Duodenal mucosa (tissue), 2 donors: Measurements from ENCODE around the gene GRB10.
"Not testable (repeated sequence)": the region's sequence is repeated elsewhere in the genome, so short reads cannot be mapped to it uniquely, and the experiment has no call there.

Experiments
- H3K27ac ChIP-seq: one replicate; pipeline ENCODE4 v1.7.0; 2013; ENCODE audit warnings: low read depth, low read length
- H3K27me3 ChIP-seq, 2 donors: one replicate each; pipeline ENCODE4 v1.7.0; 2013; ENCODE audit warnings: low read length in 2 of 2, control low read depth in 1 of 2; ENCODE audit not compliant: insufficient read depth in 2 of 2, control insufficient read depth in 1 of 2
- H3K36me3 ChIP-seq, 2 donors: one replicate each; pipeline ENCODE4 v1.7.0; 2013; ENCODE audit warnings: low read length in 2 of 2, control low read depth in 1 of 2; ENCODE audit not compliant: insufficient read depth in 2 of 2, control insufficient read depth in 1 of 2
- H3K4me1 ChIP-seq, 2 donors: one replicate each; pipeline ENCODE4 v1.7.0; 2013; ENCODE audit warnings: low read length in 2 of 2, control low read depth in 1 of 2; ENCODE audit not compliant: insufficient read depth in 2 of 2, control insufficient read depth in 1 of 2
- H3K4me3 ChIP-seq, 2 donors: one replicate each; pipeline ENCODE4 v1.7.0; 2013; ENCODE audit warnings: low read length in 2 of 2, low read depth in 1 of 2
- H3K9ac ChIP-seq, 2 donors: one replicate each; pipeline ENCODE4 v1.7.0; 2013; ENCODE audit warnings: low read length in 2 of 2, low read depth in 1 of 2
- H3K9me3 ChIP-seq, 2 donors: one replicate each; pipeline ENCODE4 v1.7.0; 2013; ENCODE audit warnings: low read length in 2 of 2, control low read depth in 1 of 2; ENCODE audit not compliant: control insufficient read depth in 1 of 2

Gene GRB10

DNA sequence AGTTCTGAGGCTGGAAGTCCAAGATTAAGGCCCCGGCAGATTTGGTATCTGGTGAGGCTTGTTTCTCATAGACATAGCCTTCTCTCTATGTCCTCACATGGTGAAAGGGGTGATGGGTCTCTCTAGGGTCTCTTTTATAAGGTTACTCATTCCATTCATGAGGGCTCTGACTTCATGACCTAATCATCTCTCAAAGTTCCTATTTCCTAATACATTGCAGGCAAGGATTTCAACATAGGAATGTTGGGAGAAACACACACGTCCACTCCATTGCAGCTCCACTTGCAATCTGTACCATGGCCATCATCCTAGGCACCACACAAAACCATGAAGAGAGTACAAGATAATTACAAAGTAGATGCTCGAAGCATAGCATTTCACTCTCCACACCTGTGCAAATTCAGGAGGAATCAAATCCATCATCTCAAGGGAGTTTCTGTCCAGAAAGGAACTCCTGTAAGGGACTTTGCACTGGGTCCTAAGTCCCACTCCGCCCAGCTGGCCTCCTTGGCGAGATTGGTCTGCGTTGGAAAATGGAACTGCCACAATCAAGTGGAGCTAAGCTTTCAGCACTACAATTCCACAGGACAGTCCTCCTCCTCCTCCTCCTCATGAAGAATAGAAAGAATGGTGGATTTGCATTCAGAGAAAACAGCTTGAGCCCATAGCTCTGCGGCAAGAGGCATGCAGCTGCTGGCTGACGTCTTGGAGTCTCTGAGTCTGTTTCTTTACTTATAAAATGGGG, 226.3 kb downstream of the GRB10 start:
- H3K27ac ChIP-seq = no peak overlapping the region
- peaks cover 54 to 67% of the 10 kb centered on the region in 2 donors for H3K4me1 ChIP-seq
- H3K27me3 ChIP-seq = no peaks in the 10 kb centered on the region
- no peaks in the 10 kb centered on the region for H3K36me3 ChIP-seq
- H3K9ac ChIP-seq = no peak overlapping the region
- no peaks in the 10 kb centered on the region for H3K9me3 ChIP-seq
- H3K4me3 ChIP-seq = peak overlapping the region; percentile 30 to 52

GRCh38 chr7:50555594-50556140, 227.0 kb downstream of the GRB10 start:
- no peak overlapping the region for H3K9ac ChIP-seq
- peaks cover 49 to 60% of the 10 kb centered on the region in 2 donors for H3K4me1 ChIP-seq
- no peaks in the 10 kb centered on the region for H3K36me3 ChIP-seq
- H3K4me3 ChIP-seq = no peak overlapping the region
- no peaks in the 10 kb centered on the region for H3K9me3 ChIP-seq
- no peak overlapping the region for H3K27ac ChIP-seq
- H3K27me3 ChIP-seq = no peaks in the 10 kb centered on the region

DNA sequence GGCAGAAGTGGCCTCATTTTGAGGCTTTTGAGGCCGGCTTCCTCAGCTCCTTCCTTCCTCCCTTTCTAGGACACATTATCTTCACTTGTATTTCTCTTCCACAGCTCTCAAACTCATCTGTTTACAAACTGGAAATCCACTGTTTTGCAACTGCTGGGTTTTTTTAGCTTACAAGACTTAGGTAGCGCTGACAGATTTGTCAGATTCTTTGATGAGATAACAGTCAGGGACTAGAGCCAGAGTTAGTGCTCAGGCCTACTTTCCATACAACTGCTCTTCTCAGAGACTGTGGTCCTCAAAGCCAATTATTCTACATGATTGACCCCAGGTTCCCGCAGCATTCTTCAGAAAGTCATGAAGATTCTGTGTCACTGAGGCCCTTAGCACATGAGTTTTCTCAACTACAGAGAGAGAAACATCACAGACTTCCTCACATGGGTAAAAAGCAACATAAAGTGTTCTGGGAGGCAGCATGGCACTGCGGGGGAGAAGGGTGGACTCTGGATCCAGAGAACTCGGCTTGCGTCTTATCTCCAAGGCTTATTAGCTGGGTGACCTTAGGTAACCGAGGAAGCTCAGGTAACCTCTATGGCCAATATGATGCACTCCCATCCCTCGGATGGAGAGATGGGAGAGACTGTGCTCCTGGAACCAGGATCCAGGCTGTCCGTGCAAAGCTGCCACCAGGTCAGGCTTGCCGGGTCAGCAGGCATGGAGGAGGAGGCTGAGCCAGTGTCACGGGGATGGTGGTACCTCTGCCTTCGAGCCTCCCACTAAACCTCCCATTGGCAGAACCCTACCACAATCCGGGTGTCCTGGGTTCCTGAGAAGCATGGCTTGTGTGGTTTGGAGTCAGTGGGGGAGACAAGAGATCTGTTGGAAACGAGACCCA, 228.0 kb downstream of the GRB10 start:
- Histone ChIP-seq H3K4me1 (peaks cover 49 to 50% of the 10 kb centered on the region in 2 donors), H3K36me3 (no peaks in the 10 kb centered on the region), H3K4me3 (no peak overlapping the region), H3K27ac (no peak overlapping the region), H3K27me3 (no peaks in the 10 kb centered on the region), H3K9me3 (no peaks in the 10 kb centered on the region), H3K9ac (no peak overlapping the region)

DNA sequence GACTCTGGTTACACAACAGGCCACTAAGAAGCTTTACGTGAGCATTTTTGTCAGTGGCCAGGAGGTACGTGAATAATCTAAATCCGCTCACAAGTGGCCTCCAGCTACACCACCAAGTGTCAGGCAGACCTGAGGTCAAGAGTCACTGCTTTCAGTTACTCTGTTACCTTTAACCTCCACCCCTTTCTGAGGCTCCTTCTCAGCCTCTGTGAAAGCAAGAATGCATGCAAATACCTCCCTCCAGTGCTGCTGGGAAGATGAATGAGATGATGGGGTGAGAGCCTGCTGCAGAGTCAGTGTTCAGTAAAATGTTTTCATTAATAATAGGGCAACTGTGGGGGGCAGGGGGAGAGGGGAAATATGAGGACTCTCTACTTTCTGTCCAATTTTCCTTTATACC, 228.7 kb downstream of the GRB10 start:
- Histone ChIP-seq H3K36me3 (no peaks in the 10 kb centered on the region), H3K4me3 (no peak overlapping the region), H3K9me3 (no peaks in the 10 kb centered on the region), H3K27ac (no peak overlapping the region), H3K9ac (no peak overlapping the region), H3K27me3 (no peaks in the 10 kb centered on the region), H3K4me1 (peaks cover 43 to 46% of the 10 kb centered on the region in 2 donors)

DNA sequence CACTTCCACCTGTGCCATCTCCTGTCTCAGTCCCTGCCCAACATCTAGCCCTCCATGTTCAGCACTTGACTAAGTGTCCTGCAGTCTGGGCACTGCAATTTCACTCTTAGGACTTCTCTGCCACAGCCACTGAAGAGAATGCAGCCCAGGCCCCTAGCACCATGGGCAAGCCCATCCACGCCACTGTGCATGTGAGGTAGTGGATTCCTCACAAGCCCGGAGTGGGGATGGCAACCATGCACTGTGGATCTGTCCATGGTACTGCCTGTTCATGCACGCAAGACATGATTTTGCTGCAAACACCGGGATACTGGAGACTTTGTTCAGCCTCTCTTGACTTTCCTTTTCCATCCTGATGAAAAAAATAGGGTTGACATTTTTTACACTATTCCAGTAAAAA, 229.8 kb downstream of the GRB10 start:
- H3K36me3 ChIP-seq = no peaks in the 10 kb centered on the region

GRCh38 chr7:50552139-50552538, 230.6 kb downstream of the GRB10 start:
- H3K27ac ChIP-seq = no peak overlapping the region
- no peak overlapping the region for H3K4me3 ChIP-seq
- H3K36me3 ChIP-seq = no peaks in the 10 kb centered on the region
- no peaks in the 10 kb centered on the region for H3K9me3 ChIP-seq
- H3K4me1 ChIP-seq = peaks cover 27 to 28% of the 10 kb centered on the region in 2 donors
- no peaks in the 10 kb centered on the region for H3K27me3 ChIP-seq
- H3K9ac ChIP-seq = no peak overlapping the region

More for the DNA sequence above, 229.8 kb downstream of the GRB10 start:
- Histone ChIP-seq H3K4me1 (peaks cover 33 to 36% of the 10 kb centered on the region in 2 donors), H3K27ac (no peak overlapping the region), H3K27me3 (no peaks in the 10 kb centered on the region), H3K9me3 (no peaks in the 10 kb centered on the region), H3K4me3 (no peak overlapping the region), H3K9ac (no peak overlapping the region)

- not testable (repeated sequence) for H3K27ac ChIP-seq, H3K4me1 ChIP-seq, H3K9ac ChIP-seq, H3K27me3 ChIP-seq, H3K4me3 ChIP-seq, H3K9me3 ChIP-seq
- H3K36me3 ChIP-seq = peaks cover 16 to 27% of the 10 kb centered on the region in 2 donors
These were observed 237.1 kb downstream of the GRB10 start for GRCh38 chr7:50545613-50546012.

- H3K36me3 ChIP-seq = peaks cover 16 to 31% of the 10 kb centered on the region in 2 donors
- no peak overlapping the region for H3K9ac ChIP-seq
- H3K27me3 ChIP-seq = no peaks in the 10 kb centered on the region
- H3K27ac ChIP-seq = no peak overlapping the region
- no peak overlapping the region for H3K4me3 ChIP-seq
- H3K9me3 ChIP-seq = no peaks in the 10 kb centered on the region
- H3K4me1 ChIP-seq = no peaks in the 10 kb centered on the region
These were observed 237.7 kb downstream of the GRB10 start for GRCh38 chr7:50544992-50545391.

GRCh38 chr7:50543776-50544442, 238.8 kb downstream of the GRB10 start:
- Histone ChIP-seq H3K4me1 (no peaks in the 10 kb centered on the region), H3K27ac (no peak overlapping the region), H3K27me3 (no peaks in the 10 kb centered on the region), H3K9ac (no peak overlapping the region), H3K4me3 (no peak overlapping the region), H3K36me3 (peaks cover 16 to 42% of the 10 kb centered on the region in 2 donors), H3K9me3 (no peaks in the 10 kb centered on the region)
